Transverse colon (tissue), 3 donors: Measurements from ENCODE around the gene SWAP70.

Experiments used
- CTCF ChIP-seq, 5 experiments: fragments of 200-600 bp in 3 of 5; fragments of 450-650 bp in 2 of 5; sonication (generic) in 3 of 5; IDR thresholded peaks; 1 replicate in 2 of 5; 2 replicates in 3 of 5; pipeline ENCODE4 v1.5.1; 2016 to 2017; ENCODE audit warnings: antibody characterized with exemption in 5 of 5, inconsistent platforms in 3 of 5, mild to moderate bottlenecking in 2 of 5, moderate library complexity in 1 of 5
- EP300 ChIP-seq: sonication (generic); formaldehyde crosslinking; IDR thresholded peaks from one replicate; pipeline ENCODE4 v1.6.1; 2017; ENCODE audit warnings: antibody characterized with exemption, low read depth

- TF ChIP-seq CTCF (IDR thresholded peaks at IDR 0.05) (no peak), EP300 (no peak)
These were observed 43.9 kb upstream of the SWAP70 start for GRCh38 chr11:9619971-9620370.
